Neural cell (in vitro differentiated cells): ENCODE data around the gene PHACTR3. TPM values are rescaled to one million over a fixed set of nuclear protein-coding genes. Genes with fewer than 3 reads are reported as not detected.

ENCODE experiments used
- H2AFZ ChIP-seq: fragments of 200-600, 300-800 bp; sonication (generic), shearing (Covaris generic); 2 replicates; pipeline ENCODE4 v1.6.0; 2014; ENCODE audit warnings: low read depth, mild to moderate bottlenecking, antibody characterized with exemption, low read length, moderate library complexity
- H3F3A ChIP-seq: fragments of 200-600 bp; shearing (Covaris generic); 2 replicates; pipeline ENCODE4 v1.6.1; 2016; ENCODE audit warnings: mild to moderate bottlenecking, moderate library complexity, mixed read lengths, antibody characterized with exemption, low read length; ENCODE audit not compliant: insufficient read depth, poor library complexity, severe bottlenecking
- H3K27ac ChIP-seq: fragments of 200-600, 300-800 bp; sonication (generic), shearing (Covaris generic); 2 replicates; pipeline ENCODE4 v1.5.1; 2014; ENCODE audit warnings: mild to moderate bottlenecking, low read length, moderate library complexity
- H3K27me3 ChIP-seq: fragments of 300-800, 200-600 bp; sonication (generic), shearing (Covaris generic); 2 replicates; pipeline ENCODE4 v1.6.0; 2014; ENCODE audit warnings: mild to moderate bottlenecking, low read depth, low read length, moderate library complexity; ENCODE audit not compliant: insufficient read depth
- H3K36me3 ChIP-seq: fragments of 300-800, 200-600 bp; sonication (generic), shearing (Covaris generic); 2 replicates; pipeline ENCODE4 v1.5.1; 2014; ENCODE audit warnings: mild to moderate bottlenecking, antibody characterized with exemption, low read length, moderate library complexity; ENCODE audit not compliant: insufficient read depth
- H3K4me2 ChIP-seq: fragments of 300-800, 200-600 bp; sonication (generic), shearing (Covaris generic); 2 replicates; pipeline ENCODE4 v1.6.0; 2014; ENCODE audit warnings: mild to moderate bottlenecking, low read length
- H3K4me3 ChIP-seq: fragments of 300-800, 200-600 bp; sonication (generic), shearing (Covaris generic); 2 replicates; pipeline ENCODE4 v1.5.1; 2014; ENCODE audit warnings: mild to moderate bottlenecking, low read length, moderate library complexity
- H3K79me2 ChIP-seq: fragments of 200-600 bp; shearing (Covaris generic); replicated peaks from 2 replicates; pipeline ENCODE4 v1.6.0; 2014; ENCODE audit warnings: mild to moderate bottlenecking, low read length, moderate library complexity; ENCODE audit not compliant: insufficient read depth
- H3K9ac ChIP-seq: fragments of 300-800, 200-600 bp; sonication (generic), shearing (Covaris generic); 2 replicates; pipeline ENCODE4 v1.6.1; 2016; ENCODE audit warnings: mild to moderate bottlenecking, low read length, mixed read lengths
- H3K9me2 ChIP-seq: fragments of 200-600 bp; shearing (Covaris generic); 2 replicates; pipeline ENCODE4 v1.6.1; 2016; ENCODE audit warnings: mild to moderate bottlenecking, low read length, mixed read lengths; ENCODE audit not compliant: insufficient read depth
- H3K9me3 ChIP-seq: fragments of 200-600, 300-800 bp; sonication (generic), shearing (Covaris generic); 2 replicates; pipeline ENCODE4 v1.6.1; 2016; ENCODE audit warnings: mild to moderate bottlenecking, mixed run types, low read length, moderate library complexity, mixed read lengths
- H4K20me1 ChIP-seq: fragments of 200-600 bp; shearing (Covaris generic); 2 replicates; pipeline ENCODE4 v1.6.1; 2016; ENCODE audit warnings: mild to moderate bottlenecking, mixed run types; ENCODE audit not compliant: insufficient read depth
- CTCF ChIP-seq: fragments of 450-650 bp; IDR thresholded peaks from 2 replicates; pipeline ENCODE4 v1.5.1; 2014; ENCODE audit warnings: antibody characterized with exemption, mild to moderate bottlenecking, moderate library complexity; ENCODE audit not compliant: poor library complexity, severe bottlenecking
- EP300 ChIP-seq: fragments of 450-650 bp; conservative IDR thresholded peaks from 2 replicates; pipeline ENCODE4 v1.6.1; 2014; ENCODE audit warnings: antibody characterized with exemption, mild to moderate bottlenecking, moderate library complexity; ENCODE audit not compliant: poor library complexity, severe bottlenecking
- EZH2 ChIP-seq: fragments of 200-600, 300-800 bp; shearing (Covaris generic), sonication (generic); IDR thresholded peaks from 2 replicates; pipeline ENCODE4 v1.6.1; 2014; ENCODE audit warnings: antibody characterized with exemption, low read length, borderline replicate concordance, mild to moderate bottlenecking; ENCODE audit not compliant: insufficient read depth, poor library complexity, severe bottlenecking
- MXI1 ChIP-seq: fragments of 450-650 bp; conservative IDR thresholded peaks from 2 replicates; pipeline ENCODE4 v1.6.1; 2014; ENCODE audit warnings: antibody characterized with exemption, mild to moderate bottlenecking; ENCODE audit not compliant: poor library complexity, severe bottlenecking
- POLR2AphosphoS5 ChIP-seq: IDR thresholded peaks from 2 replicates; pipeline ENCODE4 v1.6.1; 2012
- RAD21 ChIP-seq: fragments of 450-650 bp; conservative IDR thresholded peaks from 2 replicates; pipeline ENCODE4 v1.6.1; 2014; ENCODE audit warnings: antibody characterized with exemption, mild to moderate bottlenecking, moderate library complexity
- REST ChIP-seq: IDR thresholded peaks from 2 replicates; pipeline ENCODE4 v1.6.1; 2012; ENCODE audit warnings: borderline replicate concordance
- SMC3 ChIP-seq: fragments of 450-650 bp; conservative IDR thresholded peaks from 2 replicates; pipeline ENCODE4 v1.6.1; 2014; ENCODE audit warnings: antibody characterized with exemption, mild to moderate bottlenecking, moderate library complexity; ENCODE audit not compliant: poor library complexity
- TAF1 ChIP-seq: IDR thresholded peaks from 2 replicates; pipeline ENCODE4 v1.6.1; 2012; ENCODE audit warnings: low read depth
- polyA plus RNA-seq: library from polyadenylated mRNA; depleted of rRNA; stranded (reverse); fragments of >200 nt; gene quantifications from 2 replicates; pipeline ENCODE4 v1.2.3, GENCODE V29; 2014

PHACTR3 gene
- polyA plus RNA-seq, 1 donor from 2014 or later: 1.3 TPM

- TF ChIP-seq REST (no peak), POLR2AphosphoS5 (no peak), TAF1 (no peak)
Measured at GRCh38 chr20:59778615-59779200, 174.4 kb downstream of the PHACTR3 start (continued).

GRCh38 chr20:59779656-59780380 lies 175.5 kb downstream of the PHACTR3 start:
- no peak overlapping the region for H3K9ac ChIP-seq
- H3F3A ChIP-seq: no peaks in the 10 kb centered on the region
- no peaks in the 10 kb centered on the region for H4K20me1 ChIP-seq
- no peaks in the 10 kb centered on the region for H3K27me3 ChIP-seq
- H3K9me3 ChIP-seq: peaks cover 4% of the 10 kb centered on the region
- no peaks in the 10 kb centered on the region for H3K9me2 ChIP-seq
- no peak overlapping the region for H3K4me2 ChIP-seq
- H3K27ac ChIP-seq: no peak overlapping the region
- no peaks in the 10 kb centered on the region for H3K79me2 ChIP-seq
- TF ChIP-seq POLR2AphosphoS5: no peak
- no peak for TF ChIP-seq MXI1
- no peak for TF ChIP-seq EP300
- TF ChIP-seq EZH2: no peak
- TF ChIP-seq TAF1: no peak
- TF ChIP-seq SMC3: no peak
- no peak for TF ChIP-seq REST
- no peak for TF ChIP-seq RAD21
- TF ChIP-seq CTCF: no peak
- H3K4me3 ChIP-seq: no peak overlapping the region
- H3K36me3 ChIP-seq: no peaks in the 10 kb centered on the region
- no peak overlapping the region for H2AFZ ChIP-seq
